WTC11 (cell line): ENCODE measurements around the gene ANP32B.

ENCODE experiments used
- ATF3 ChIP-seq: sonication (generic); formaldehyde crosslinking; conservative IDR thresholded peaks from 2 replicates; pipeline ENCODE4 v1.8.1; 2022; ENCODE audit warnings: mild to moderate bottlenecking, missing genetic modification reagents
- CTCF ChIP-seq: fragments of 200-600 bp; IDR thresholded peaks from 2 replicates; pipeline ENCODE4 v1.8.0; 2022; ENCODE audit warnings: antibody characterized with exemption
- FOXJ3 ChIP-seq: sonication (generic); formaldehyde crosslinking; IDR thresholded peaks from 2 replicates; pipeline ENCODE4 v1.9.0; 2021; ENCODE audit warnings: missing genetic modification reagents, mild to moderate bottlenecking, borderline replicate concordance

- no peak for TF ChIP-seq FOXJ3 (CRISPR knock-in tag)
- TF ChIP-seq CTCF = no peak
- no peak for TF ChIP-seq ATF3 (CRISPR knock-in tag)
Observed at GRCh38 chr9:97969014-97969413, 14.1 kb upstream of the ANP32B start.
